IMR-90 (cell line): ENCODE data around the gene SPATS2L. TPM values are rescaled to one million over a fixed set of nuclear protein-coding genes. Genes with fewer than 3 reads are reported as not detected.

ENCODE experiments used
- ATAC-seq: fragments of 200-7000 bp; cut with Tn5 transposase; 2 replicates; pipeline ENCODE4 v1.9.1; 2020; ENCODE audit warnings: low read depth, mild to moderate bottlenecking, moderate library complexity
- BruUV-seq: library from RNA; stranded (reverse); fragments of 400-500 nt; replicated peaks from 2 replicates; lab custom pipeline; 2021; lab: Mats Ljungman, UMichigan
- CTCF ChIA-PET: fragments of 300-600 bp; formaldehyde crosslinking; extraction: SDS; loops from one replicate; lab custom pipeline; 2021; ENCODE audit warnings: antibody characterized with exemption; lab: Yijun Ruan, JAX
- POLR2A ChIA-PET: fragments of 300-600 bp; sonication (Branson Sonifier 250); formaldehyde crosslinking; loops from one replicate; lab custom pipeline; 2022; ENCODE audit warnings: antibody characterized with exemption; ENCODE audit not compliant: unreplicated experiment; lab: Charles Lee
- DNase-seq: peaks from one replicate; pipeline ENCODE4 v3.0.0; 2013
- H2AFZ ChIP-seq: replicated peaks from 2 replicates; pipeline ENCODE3; 2013; ENCODE audit warnings: low read length, mild to moderate bottlenecking; ENCODE audit not compliant: poor library complexity
- H2AK5ac ChIP-seq: 2 replicates; pipeline ENCODE4 v1.6.1; 2013; ENCODE audit warnings: low read depth, low read length, inconsistent platforms
- H2AK9ac ChIP-seq: replicated peaks from 2 replicates; pipeline ENCODE3; 2013; ENCODE audit warnings: mild to moderate bottlenecking, low read depth, low read length, moderate library complexity; ENCODE audit not compliant: poor library complexity
- H2BK120ac ChIP-seq: 2 replicates; pipeline ENCODE4 v1.6.1; 2013; ENCODE audit warnings: low read depth, low read length, inconsistent platforms
- H2BK15ac ChIP-seq: 3 replicates; pipeline ENCODE4 v1.6.1; 2013; ENCODE audit warnings: low read depth, low read length, inconsistent platforms
- H2BK20ac ChIP-seq: 2 replicates; pipeline ENCODE4 v1.6.1; 2013; ENCODE audit warnings: low read depth, mild to moderate bottlenecking, inconsistent platforms, low read length, moderate library complexity
- H2BK5ac ChIP-seq: 2 replicates; pipeline ENCODE4 v1.6.1; 2013; ENCODE audit warnings: mild to moderate bottlenecking, low read depth, low read length, inconsistent platforms; ENCODE audit not compliant: poor library complexity, severe bottlenecking
- H3K14ac ChIP-seq: replicated peaks from 2 replicates; pipeline ENCODE4 v1.6.1; 2013; ENCODE audit warnings: low read depth, low read length, inconsistent platforms
- H3K18ac ChIP-seq: 2 replicates; pipeline ENCODE4 v1.6.1; 2013; ENCODE audit warnings: low read depth, low read length, control low read depth
- H3K23ac ChIP-seq: 2 replicates; pipeline ENCODE4 v1.6.1; 2013; ENCODE audit warnings: low read depth, low read length, inconsistent platforms
- H3K27ac ChIP-seq: 2 replicates; pipeline ENCODE4 v1.5.1; 2013; ENCODE audit warnings: mild to moderate bottlenecking, control low read depth, low read length; ENCODE audit not compliant: insufficient read depth
- H3K27me3 ChIP-seq: 2 replicates; pipeline ENCODE4 v1.6.1; 2013; ENCODE audit warnings: low read length; ENCODE audit not compliant: control insufficient read depth, insufficient read depth
- H3K36me3 ChIP-seq: 2 replicates; pipeline ENCODE4 v1.6.1; 2013; ENCODE audit warnings: low read length, mixed read lengths; ENCODE audit not compliant: control insufficient read depth, insufficient read depth
- H3K4ac ChIP-seq: 2 replicates; pipeline ENCODE4 v1.6.1; 2013; ENCODE audit warnings: low read depth, low read length, inconsistent platforms
- H3K4me1 ChIP-seq: 2 replicates; pipeline ENCODE4 v1.6.1; 2013; ENCODE audit warnings: low read length, mixed read lengths; ENCODE audit not compliant: control insufficient read depth, insufficient read depth
- H3K4me2 ChIP-seq: 2 replicates; pipeline ENCODE4 v1.6.1; 2013; ENCODE audit warnings: low read depth, mild to moderate bottlenecking, control low read depth, low read length, moderate library complexity
- H3K4me3 ChIP-seq: 2 replicates; pipeline ENCODE4 v1.5.1; 2013; ENCODE audit warnings: low read depth, mild to moderate bottlenecking, control low read depth, low read length, moderate library complexity; ENCODE audit not compliant: insufficient read depth
- H3K56ac ChIP-seq: 2 replicates; pipeline ENCODE4 v1.6.1; 2013; ENCODE audit warnings: low read length, inconsistent platforms; ENCODE audit not compliant: insufficient read depth; ENCODE audit errors: extremely low read depth
- H3K79me1 ChIP-seq, 2 experiments: 2 replicates each; pipeline ENCODE4 v1.6.1; 2013; ENCODE audit warnings: low read length in 2 of 2, inconsistent platforms in 1 of 2, low read depth in 1 of 2
- H3K9ac ChIP-seq: 2 replicates; pipeline ENCODE4 v1.6.1; 2013; ENCODE audit warnings: low read depth, low read length, control low read depth
- H3K9me1 ChIP-seq: 2 replicates; pipeline ENCODE4 v1.6.1; 2013; ENCODE audit warnings: low read length, inconsistent platforms; ENCODE audit not compliant: insufficient read depth
- H3K9me3 ChIP-seq: 2 replicates; pipeline ENCODE4 v1.6.1; 2013; ENCODE audit warnings: low read length; ENCODE audit not compliant: control insufficient read depth, insufficient read depth
- H4K20me1 ChIP-seq: 2 replicates; pipeline ENCODE4 v1.6.1; 2013; ENCODE audit warnings: low read length, inconsistent platforms; ENCODE audit not compliant: insufficient read depth
- H4K5ac ChIP-seq: 2 replicates; pipeline ENCODE4 v1.6.1; 2013; ENCODE audit warnings: mild to moderate bottlenecking, low read depth, low read length, control low read depth
- H4K8ac ChIP-seq, 2 experiments: 2 replicates each; pipeline ENCODE4 v1.6.1; 2013; ENCODE audit warnings: low read depth in 2 of 2, low read length in 2 of 2, control low read depth in 1 of 2, inconsistent platforms in 1 of 2
- H4K91ac ChIP-seq: 2 replicates; pipeline ENCODE4 v1.6.1; 2013; ENCODE audit warnings: low read depth, low read length, inconsistent platforms; ENCODE audit not compliant: insufficient read depth
- BHLHE40 ChIP-seq: fragments of 150-350 bp; IDR thresholded peaks from 2 replicates; pipeline ENCODE4 v1.6.1; 2016; ENCODE audit warnings: mild to moderate bottlenecking, low read depth, low read length
- CEBPB ChIP-seq: IDR thresholded peaks from 2 replicates; pipeline ENCODE4 v1.6.1; 2012; ENCODE audit warnings: low read depth, low read length, improper control_type of control experiment
- CHD1 ChIP-seq: IDR thresholded peaks from 2 replicates; pipeline ENCODE4 v1.6.1; 2012; ENCODE audit warnings: low read depth, low read length, improper control_type of control experiment
- ELK1 ChIP-seq: fragments of 150-350 bp; IDR thresholded peaks from 2 replicates; pipeline ENCODE4 v1.6.1; 2016; ENCODE audit warnings: low read depth, mild to moderate bottlenecking, low read length, moderate library complexity, borderline replicate concordance
- FOS ChIP-seq: fragments of 150-350 bp; IDR thresholded peaks from 2 replicates; pipeline ENCODE4 v1.6.1; 2016; ENCODE audit warnings: low read depth, low read length
- MAFK ChIP-seq: IDR thresholded peaks from 2 replicates; pipeline ENCODE4 v1.6.1; 2012; ENCODE audit warnings: low read depth, low read length, improper control_type of control experiment
- MAZ ChIP-seq: IDR thresholded peaks from 2 replicates; pipeline ENCODE4 v1.6.1; 2012; ENCODE audit warnings: low read depth, mild to moderate bottlenecking, low read length, improper control_type of control experiment, moderate library complexity, borderline replicate concordance
- MXI1 ChIP-seq: IDR thresholded peaks from 2 replicates; pipeline ENCODE4 v1.6.1; 2012; ENCODE audit warnings: low read depth, mild to moderate bottlenecking, low read length, moderate library complexity, borderline replicate concordance
- NFE2L2 ChIP-seq: fragments of 150-350 bp; IDR thresholded peaks from 2 replicates; pipeline ENCODE4 v1.6.1; 2016; ENCODE audit warnings: low read depth, mild to moderate bottlenecking, low read length
- POLR2A ChIP-seq: IDR thresholded peaks from 2 replicates; pipeline ENCODE4 v1.6.1; 2012; ENCODE audit warnings: mild to moderate bottlenecking, low read depth, low read length
- RAD21 ChIP-seq: IDR thresholded peaks from 2 replicates; pipeline ENCODE4 v1.6.1; 2012; ENCODE audit warnings: low read length, improper control_type of control experiment
- RCOR1 ChIP-seq: IDR thresholded peaks from 2 replicates; pipeline ENCODE4 v1.6.1; 2012; ENCODE audit warnings: mild to moderate bottlenecking, low read length, improper control_type of control experiment; ENCODE audit not compliant: insufficient replicate concordance
- RFX5 ChIP-seq: IDR thresholded peaks from 2 replicates; pipeline ENCODE4 v1.8.0; 2012; ENCODE audit warnings: low read depth, mild to moderate bottlenecking, low read length, moderate library complexity
- SMC3 ChIP-seq: fragments of 150-350 bp; IDR thresholded peaks from 2 replicates; pipeline ENCODE4 v1.6.1; 2016; ENCODE audit warnings: low read depth, mild to moderate bottlenecking, antibody characterized with exemption, low read length, moderate library complexity
- WGBS, 2 experiments: methylation state at CpG; one replicate each; pipeline versions ENCODE4 v1.1.5 to v1.1.7; 2013; ENCODE audit warnings: missing lambda C conversion rate in 2 of 2; ENCODE audit not compliant: insufficient read length in 1 of 2; ENCODE audit errors: extremely low coverage in 2 of 2; 5-methylcytosine and 5-hydroxymethylcytosine counted together
- dilution Hi-C: fragments of 300-500 bp; cut with HindIII; formaldehyde crosslinking; loops from one replicate; pipeline ENCODE4 v1.14.3; 2018; ENCODE audit warnings: low sequenced_read_pairs; ENCODE audit not compliant: unreplicated experiment
- in situ Hi-C: fragments of 300-500 bp; cut with MboI; formaldehyde crosslinking; loops from 3 replicates; pipeline ENCODE4 v1.14.3; 2019; ENCODE audit warnings: low sequenced_read_pairs, inconsistent platforms, mixed read lengths
- intact Hi-C: fragments of 100-400 bp; cut with micrococcal nuclease; formaldehyde crosslinking; loops from 2 replicates; pipeline ENCODE4 v1.10.0; 2022
- polyA plus RNA-seq, 3 experiments: library from polyadenylated mRNA; depleted of rRNA; stranded (reverse); fragments of >200 nt; gene quantifications; 2 replicates each; pipeline ENCODE4 v1.2.3, GENCODE V29; 2012; ENCODE audit warnings: low replicate concordance in 1 of 3
- total RNA-seq: library from RNA; depleted of rRNA; stranded (reverse); fragments of >200 nt; gene quantifications from 2 replicates; pipeline ENCODE4 v1.2.3, GENCODE V29; 2012
- TF ChIP-seq, protein P1 (sequence below): conservative IDR thresholded peaks from 2 replicates; pipeline ENCODE4 v1.5.1; 2012; ENCODE audit warnings: mild to moderate bottlenecking, low read depth, low read length, improper control_type of control experiment

Gene SPATS2L
- total and polyA plus RNA-seq, 2 of the 4 experiments (the other 2 are of a cell fraction) = 118 to 155 TPM

DNA sequence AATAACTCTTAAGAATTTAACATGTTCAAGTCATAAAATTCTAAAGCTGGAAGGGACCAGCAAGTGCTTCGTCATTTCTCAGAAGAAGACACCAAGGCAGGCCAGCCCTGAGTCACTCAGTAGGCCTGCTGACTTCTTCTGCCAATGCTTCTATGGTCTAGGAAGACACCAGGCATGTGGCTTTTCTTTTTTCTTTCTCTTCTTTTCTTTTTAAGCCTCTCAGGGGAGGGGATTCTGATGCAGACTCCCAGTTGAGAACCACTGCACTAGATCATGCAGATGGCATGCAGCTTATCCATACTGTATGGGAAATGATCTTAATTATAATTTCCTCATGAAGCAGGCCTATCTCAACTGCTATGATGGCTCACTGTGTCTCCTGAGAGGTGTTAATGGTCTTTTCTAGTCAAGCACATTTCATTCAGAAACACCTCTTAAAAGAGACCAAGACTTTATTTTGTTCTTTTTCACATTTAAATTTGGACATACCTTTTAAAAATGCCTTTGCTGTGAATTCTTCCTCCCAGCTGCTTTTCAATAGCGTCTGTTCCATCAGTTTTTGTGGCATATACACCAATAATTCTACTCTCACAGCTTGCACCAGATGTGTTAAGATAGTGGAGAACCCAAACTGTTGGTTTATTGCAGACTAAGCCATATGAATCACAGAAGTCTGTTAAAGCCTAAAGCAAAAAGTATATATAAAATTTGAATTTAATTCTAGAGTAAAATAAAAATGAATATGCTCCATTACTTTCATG, 192.1 kb downstream of the SPATS2L start:
- no peak overlapping the region for H2BK120ac ChIP-seq
- H3K9ac ChIP-seq = no peak overlapping the region
- no peak overlapping the region for H3K18ac ChIP-seq
- H3K27me3 ChIP-seq = no peaks in the 10 kb centered on the region
- H3K14ac ChIP-seq = no peak overlapping the region
- intact Hi-C loops (no loop called here), dilution Hi-C loops (no loop called here), in situ Hi-C loops (no loop called here)
- H3K27ac ChIP-seq = no peak overlapping the region
- no peak overlapping the region for H3K4me2 ChIP-seq
- H2AK5ac ChIP-seq = no peak overlapping the region
- no peaks in the 10 kb centered on the region; a peak in 1 of 4 replicates for H3K79me1 ChIP-seq
- no peak for ATAC-seq
- no peak overlapping the region for H3K23ac ChIP-seq
- no peak overlapping the region for H2BK20ac ChIP-seq
- no peaks in the 10 kb centered on the region for H3K9me3 ChIP-seq
- peaks cover 10% of the 10 kb centered on the region for H3K36me3 ChIP-seq
- ChIA-PET POLR2A (no interaction called here), CTCF (interaction anchor here (0.7 to 0.8 kb wide), 2 partner anchors 11 to 91 kb away, joined by 3 to 6 read pairs; partner anchors contain the start of gene KCTD18)
- no peaks in the 10 kb centered on the region for H4K20me1 ChIP-seq
- H3K56ac ChIP-seq = no peak overlapping the region
- WGBS, 2 experiments = no CpG with 5 or more reads among the region's 2 CpGs
- H3K4ac ChIP-seq = no peak overlapping the region
- DNase-seq = no peak
- no peak overlapping the region for H4K8ac ChIP-seq
- no peak overlapping the region for H4K5ac ChIP-seq
- no peak overlapping the region for H4K91ac ChIP-seq
- H2BK15ac ChIP-seq = no peak overlapping the region
- TF ChIP-seq NFE2L2 (no peak), CEBPB (no peak), RAD21 (no peak), FOS (no peak), BHLHE40 (no peak), ELK1 (no peak), SMC3 (no peak), MXI1 (no peak), MAZ (no peak), MAFK (no peak), POLR2A (no peak), CHD1 (no peak), RFX5 (no peak), RCOR1 (no peak)
- TF ChIP-seq, protein P1, sequence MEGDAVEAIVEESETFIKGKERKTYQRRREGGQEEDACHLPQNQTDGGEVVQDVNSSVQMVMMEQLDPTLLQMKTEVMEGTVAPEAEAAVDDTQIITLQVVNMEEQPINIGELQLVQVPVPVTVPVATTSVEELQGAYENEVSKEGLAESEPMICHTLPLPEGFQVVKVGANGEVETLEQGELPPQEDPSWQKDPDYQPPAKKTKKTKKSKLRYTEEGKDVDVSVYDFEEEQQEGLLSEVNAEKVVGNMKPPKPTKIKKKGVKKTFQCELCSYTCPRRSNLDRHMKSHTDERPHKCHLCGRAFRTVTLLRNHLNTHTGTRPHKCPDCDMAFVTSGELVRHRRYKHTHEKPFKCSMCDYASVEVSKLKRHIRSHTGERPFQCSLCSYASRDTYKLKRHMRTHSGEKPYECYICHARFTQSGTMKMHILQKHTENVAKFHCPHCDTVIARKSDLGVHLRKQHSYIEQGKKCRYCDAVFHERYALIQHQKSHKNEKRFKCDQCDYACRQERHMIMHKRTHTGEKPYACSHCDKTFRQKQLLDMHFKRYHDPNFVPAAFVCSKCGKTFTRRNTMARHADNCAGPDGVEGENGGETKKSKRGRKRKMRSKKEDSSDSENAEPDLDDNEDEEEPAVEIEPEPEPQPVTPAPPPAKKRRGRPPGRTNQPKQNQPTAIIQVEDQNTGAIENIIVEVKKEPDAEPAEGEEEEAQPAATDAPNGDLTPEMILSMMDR = no peak
- no peaks in the 10 kb centered on the region for H3K9me1 ChIP-seq
- no peak overlapping the region for H3K4me3 ChIP-seq
- no peak overlapping the region for H2BK5ac ChIP-seq
- no peak overlapping the region for H2AK9ac ChIP-seq
- no TSS peak for BruUV-seq
- H3K4me1 ChIP-seq = no peaks in the 10 kb centered on the region
- H2AFZ ChIP-seq = no peak overlapping the region
